ENCODE measurements around the gene SP140. TPM values are rescaled to one million over a fixed set of nuclear protein-coding genes. Genes with fewer than 3 reads are reported as not detected.

SP140 gene
- total RNA-seq, 2 donors from 2014 or later = 55.3 to 67.9 TPM

DNA sequence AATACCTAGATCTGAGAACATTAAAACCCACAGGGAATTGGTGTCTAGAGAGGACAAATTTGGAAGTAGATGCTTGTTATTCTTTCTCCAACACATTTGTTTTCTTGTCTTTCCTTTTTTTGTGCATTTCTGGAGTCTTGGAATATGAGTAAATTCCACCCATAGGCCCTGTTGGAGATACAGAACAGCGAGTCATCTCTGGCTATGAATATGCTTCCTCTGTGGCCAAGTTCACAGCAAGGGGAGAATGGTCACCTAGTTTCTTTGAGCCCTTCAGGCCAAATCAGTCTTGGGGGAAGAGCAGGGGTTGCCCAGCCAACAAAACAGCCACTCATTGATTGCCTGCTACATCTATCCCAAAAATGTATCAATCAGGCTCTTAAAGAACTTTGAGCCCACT lies 132.8 kb downstream of the SP140 start:
- H3K36me3 Mint-ChIP-seq = peaks cover 28% of the 10 kb centered on the region
- DNase-seq (ENCODE audit: low spot score) (no peak), ATAC-seq (no peak)
- H3K27ac Mint-ChIP-seq = no peak overlapping the region
- H3K4me3 Mint-ChIP-seq = no peak overlapping the region
- no peaks in the 10 kb centered on the region for H3K9me3 Mint-ChIP-seq
- H3K4me1 Mint-ChIP-seq (ENCODE audit: low read depth in 2 of 2) = peaks cover 30 to 39% of the 10 kb centered on the region in 2 donors
- H3K27me3 Mint-ChIP-seq = no peaks in the 10 kb centered on the region

DNA sequence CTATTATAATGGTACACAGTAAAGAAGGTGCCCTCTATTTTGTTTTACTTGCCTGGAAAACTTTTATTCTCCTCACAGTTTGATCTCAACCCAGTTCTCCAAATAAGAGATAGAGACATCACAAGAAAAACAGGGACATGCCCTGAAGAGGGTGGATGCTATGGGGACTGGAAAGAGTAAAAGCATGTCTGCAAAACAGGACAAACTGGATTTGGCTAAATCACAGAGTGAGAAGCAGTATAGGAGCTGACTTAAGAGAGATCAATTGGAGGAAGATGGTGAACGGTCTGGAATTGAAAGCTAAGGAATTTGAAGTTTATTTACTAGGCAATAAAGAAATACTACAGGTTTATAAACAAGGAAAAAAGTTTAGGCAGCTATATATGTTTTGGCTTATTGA lies 134.5 kb downstream of the SP140 start:
- no peak overlapping the region for H3K27ac Mint-ChIP-seq
- peaks cover 40% of the 10 kb centered on the region for H3K36me3 Mint-ChIP-seq
- no peaks in the 10 kb centered on the region for H3K27me3 Mint-ChIP-seq
- ATAC-seq = no peak
- peaks cover 26 to 30% of the 10 kb centered on the region in 2 donors for H3K4me1 Mint-ChIP-seq (ENCODE audit: low read depth in 2 of 2)
- H3K4me3 Mint-ChIP-seq = no peak overlapping the region
- H3K9me3 Mint-ChIP-seq = no peaks in the 10 kb centered on the region
- DNase-seq (ENCODE audit: low spot score) = no peak

DNA sequence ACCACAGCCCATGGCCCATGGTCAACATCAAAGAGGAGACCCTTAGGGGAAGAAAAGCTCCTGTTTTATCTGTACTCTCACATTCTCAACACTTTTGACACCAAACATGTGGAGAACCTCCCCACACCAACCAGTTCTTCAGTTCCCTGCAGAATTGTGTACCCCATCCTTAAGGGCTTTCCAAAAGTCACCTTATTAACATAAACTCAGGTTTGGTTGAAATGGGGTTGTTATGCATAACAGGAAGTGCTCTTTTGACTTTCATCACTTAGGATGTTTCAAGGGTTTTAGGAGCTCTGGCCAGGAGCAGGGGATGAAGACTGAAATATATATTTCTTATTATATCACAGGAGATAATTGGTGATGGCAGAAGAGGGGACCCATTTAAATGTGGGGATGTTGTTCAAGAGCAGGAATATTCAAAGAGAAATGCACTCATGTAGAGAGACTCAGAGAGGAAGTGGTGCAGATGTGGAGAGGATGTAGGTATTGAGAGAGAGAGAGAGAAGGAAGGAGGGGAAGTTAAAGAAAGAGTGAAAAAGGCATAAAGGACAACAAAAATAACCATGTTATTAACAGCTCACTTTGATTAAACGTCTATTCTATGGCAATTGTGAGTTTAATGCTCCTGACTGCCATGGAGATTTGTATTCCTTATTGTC lies 136.6 kb downstream of the SP140 start:
- DNase-seq (ENCODE audit: low spot score) (no peak), ATAC-seq (no peak)
- peak overlapping the region; percentile 21 for H3K4me3 Mint-ChIP-seq
- H3K27me3 Mint-ChIP-seq = no peaks in the 10 kb centered on the region
- peaks cover 23 to 27% of the 10 kb centered on the region in 2 donors for H3K4me1 Mint-ChIP-seq (ENCODE audit: low read depth in 2 of 2)
- H3K27ac Mint-ChIP-seq = peak overlapping the region; percentile 32 to 72
- no peaks in the 10 kb centered on the region for H3K9me3 Mint-ChIP-seq
- peaks cover 40% of the 10 kb centered on the region for H3K36me3 Mint-ChIP-seq

Other genes starting within 250 kb of the SP140 start
- gene SLC16A14, start 156.8 kb upstream of the SP140 start, total RNA-seq = under 1 TPM in 1 of 2 donors, not detected in 1; 1.00 TPM
- 10 to 100 TPM; 71.5 to 85.8 TPM for gene SP110, start 5.8 kb upstream of the SP140 start, total RNA-seq
- gene SP140L, start 101.5 kb downstream of the SP140 start, total RNA-seq = 10 to 100 TPM; 36.8 to 54.0 TPM
- 100 to 1,000 TPM; 179 to 190 TPM for gene SP100, start 190.5 kb downstream of the SP140 start, total RNA-seq

Data from natural killer cell treated with Interleukin-12 subunit alpha and Interleukin-12 subunit beta and Interleukin-15 and Interleukin-18, amount 100 ng/mL, for 72 hours (primary cell).